ENCODE results near the gene NRXN3.
A peak's percentile ranks its signal among the peaks of the same experiment; 100 is the strongest.
"Not testable (repeated sequence)": the region's sequence is repeated elsewhere in the genome, so short reads cannot be mapped to it uniquely, and the experiment has no call there.

NRXN3 gene

GRCh38 chr14:79096811-79097210 lies 926.6 kb downstream of the NRXN3 start:
- DNase-seq, result no peak

DNA sequence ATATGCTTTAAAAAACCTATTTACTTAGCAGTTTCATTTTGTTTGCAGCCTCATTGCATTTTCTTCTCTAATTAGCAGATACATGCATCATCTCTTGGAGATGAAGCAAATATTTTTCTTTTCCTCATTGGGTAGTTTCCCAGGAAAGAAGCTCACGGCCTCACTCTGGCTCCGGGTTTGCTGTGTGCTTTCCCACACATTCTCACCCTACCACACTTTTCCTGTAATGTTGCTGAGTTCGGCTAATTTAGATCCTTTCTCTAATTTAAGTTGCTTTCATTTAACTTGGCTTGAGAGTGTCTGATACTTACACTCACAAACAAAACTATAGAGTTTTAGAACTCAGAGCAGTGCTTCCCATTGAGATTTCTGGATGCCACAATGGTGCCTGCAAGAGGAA lies 928.2 kb downstream of the NRXN3 start:
- DNase-seq, result no peak

- no peak for DNase-seq
These were observed 930.4 kb downstream of the NRXN3 start for GRCh38 chr14:79100578-79100977.

GRCh38 chr14:79101388-79101787 lies 931.2 kb downstream of the NRXN3 start:
- no peak for DNase-seq

GRCh38 chr14:79103764-79104163 lies 933.6 kb downstream of the NRXN3 start:
- DNase-seq, result no peak

DNA sequence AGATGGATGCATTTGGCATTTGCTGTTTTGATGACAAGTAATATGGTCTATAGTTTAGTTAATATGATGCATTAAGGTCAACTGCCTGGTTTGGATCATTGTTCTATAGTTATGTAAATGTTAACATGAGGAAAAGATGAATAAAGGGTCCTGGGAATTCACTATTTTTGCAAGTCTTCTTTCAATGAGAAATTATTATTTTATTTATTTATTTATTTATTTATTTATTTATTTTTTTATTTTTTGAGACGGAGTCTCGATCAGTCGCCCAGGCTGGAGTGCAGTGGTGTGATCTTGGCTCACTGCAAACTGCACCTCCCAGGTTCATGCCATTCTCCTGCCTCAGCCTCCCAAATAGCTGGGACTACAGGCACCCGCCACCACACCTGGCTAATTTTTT lies 940.4 kb downstream of the NRXN3 start:
- not testable (repeated sequence) for DNase-seq

DNA sequence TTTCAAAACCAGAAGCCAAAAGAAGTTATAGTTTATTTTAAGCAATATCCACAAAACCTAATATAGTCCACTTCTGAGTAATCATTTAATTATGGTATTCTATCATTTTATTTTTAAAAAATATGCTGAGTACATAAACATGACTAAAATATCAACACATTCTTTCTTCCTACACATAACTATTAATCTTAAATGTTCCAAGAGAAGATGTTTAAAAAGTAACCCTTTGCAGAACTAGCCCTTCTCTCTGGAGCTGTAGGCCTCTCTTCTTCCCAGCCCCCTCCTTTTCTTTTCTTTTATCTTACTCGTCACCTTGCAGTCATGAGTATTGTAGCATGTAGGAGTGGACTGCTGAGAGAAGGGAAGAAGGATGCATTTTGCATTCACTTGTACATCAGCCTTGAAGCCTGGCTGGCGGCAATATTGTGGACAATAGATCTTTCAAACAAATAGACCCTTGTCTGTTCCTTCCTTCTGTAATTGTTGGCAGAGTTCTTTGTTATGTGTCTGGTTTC lies 941.9 kb downstream of the NRXN3 start:
- peak; percentile 47 for DNase-seq

DNA sequence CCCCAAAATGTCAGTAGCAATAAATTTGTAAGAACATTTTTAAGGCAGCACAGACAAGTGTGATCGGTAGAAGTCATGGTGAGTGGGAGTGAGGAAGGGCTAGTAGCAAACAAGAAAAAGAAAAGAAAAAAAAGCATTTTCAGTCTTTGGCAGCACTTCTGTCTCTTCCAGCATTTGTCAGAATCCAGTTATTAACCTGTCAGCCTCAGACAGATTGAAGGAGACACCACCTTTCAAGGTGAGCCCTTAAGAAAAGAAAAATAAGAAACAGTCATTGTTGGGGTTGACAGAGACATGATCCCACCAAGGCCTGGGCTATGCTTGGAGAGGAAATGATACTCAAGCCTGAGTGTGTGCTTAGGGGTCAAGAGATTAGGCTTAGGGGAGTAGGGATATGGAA lies 947.4 kb downstream of the NRXN3 start:
- DNase-seq, result no peak

- no peak for DNase-seq
These were observed 948.1 kb downstream of the NRXN3 start for GRCh38 chr14:79118291-79118690.

- DNase-seq, result no peak
These were observed 964.2 kb downstream of the NRXN3 start for GRCh38 chr14:79134361-79134760.

DNA sequence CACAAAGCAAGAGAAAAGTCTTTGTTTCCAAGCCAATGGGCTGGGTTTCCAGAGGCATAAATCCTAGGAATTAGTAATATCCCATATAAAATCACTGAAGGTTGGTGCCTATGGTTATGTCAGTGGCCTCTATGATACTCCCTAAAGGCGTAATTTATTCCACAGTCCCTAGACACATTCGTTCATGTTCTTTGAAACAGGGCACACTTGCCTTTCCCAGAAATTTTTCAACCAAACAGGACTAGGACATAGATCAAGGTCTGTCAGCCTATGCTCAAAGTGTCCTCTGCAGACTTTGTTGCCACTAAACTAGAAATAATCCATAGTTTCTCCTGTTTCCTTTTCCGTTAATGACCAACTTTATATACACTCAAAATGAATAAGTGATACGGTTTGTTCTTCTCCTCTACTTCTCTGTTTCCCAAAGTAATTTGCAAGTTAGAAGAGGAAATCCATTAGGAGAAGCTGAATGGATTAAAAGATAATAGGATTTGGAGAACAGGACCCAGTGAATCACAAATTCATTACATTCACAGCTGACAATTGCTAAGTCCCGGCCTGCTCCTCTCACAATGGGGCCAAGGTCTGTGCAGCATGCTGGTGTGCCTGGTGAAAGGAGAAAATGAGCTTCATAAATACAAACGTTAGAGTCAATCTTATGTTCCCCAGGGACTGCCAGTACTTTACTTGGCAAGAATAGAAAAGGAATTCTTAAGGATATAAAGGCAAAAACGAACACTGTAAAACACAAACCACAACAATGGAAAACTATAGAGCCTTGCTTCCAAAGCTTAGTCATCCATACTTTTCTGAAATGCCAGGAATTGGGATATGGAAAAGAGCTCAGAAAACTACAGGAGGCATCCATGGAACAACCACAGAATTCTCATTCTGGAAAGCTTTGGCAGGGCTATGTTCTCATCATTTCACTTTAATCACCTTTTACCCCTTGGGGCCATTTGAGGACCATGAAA lies 966.2 kb downstream of the NRXN3 start:
- DNase-seq, result peak; percentile 73

GRCh38 chr14:79137045-79137430 lies 966.9 kb downstream of the NRXN3 start:
- no peak for DNase-seq

DNA sequence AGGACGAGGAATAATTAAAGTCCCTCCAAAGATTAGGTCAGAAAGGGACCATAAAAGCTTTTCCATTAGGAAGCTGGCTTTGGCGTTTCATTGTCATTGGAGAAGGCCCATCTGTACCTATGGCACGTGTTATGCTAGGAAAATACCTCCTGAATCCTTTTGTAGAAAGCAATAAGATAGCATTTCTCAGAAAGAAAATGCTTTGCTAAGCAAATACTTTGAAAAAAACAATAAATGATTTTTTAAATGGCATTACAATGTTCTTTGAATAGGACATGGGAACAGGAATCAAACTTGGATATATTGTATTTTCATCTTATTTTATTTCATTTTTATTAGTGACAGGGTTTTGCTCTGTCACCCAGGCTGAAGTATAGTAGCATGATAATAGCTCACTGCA lies 967.7 kb downstream of the NRXN3 start:
- DNase-seq, result no peak

- peak; percentile 66 for DNase-seq
These were observed 974.7 kb downstream of the NRXN3 start for GRCh38 chr14:79144896-79145295.

DNA sequence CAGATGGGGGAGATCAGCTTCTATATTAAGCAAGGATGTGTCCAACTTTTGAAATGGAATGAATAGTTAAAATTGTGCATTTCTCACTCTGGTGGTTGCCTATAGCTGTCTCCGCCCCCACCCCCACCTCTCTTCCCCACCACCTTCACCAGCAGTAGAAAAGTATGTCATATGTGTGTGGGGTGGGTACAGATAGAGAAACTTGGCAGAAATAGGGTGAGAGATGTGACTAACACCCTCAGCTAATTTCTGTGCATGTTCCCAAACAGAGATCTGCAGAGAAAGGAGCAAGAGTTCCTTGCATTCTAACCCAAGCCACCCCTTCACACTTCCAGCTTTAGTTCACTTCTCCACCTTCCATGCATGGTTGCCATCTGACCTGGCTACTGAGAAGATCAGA lies 980.1 kb downstream of the NRXN3 start:
- no peak for DNase-seq

DNA sequence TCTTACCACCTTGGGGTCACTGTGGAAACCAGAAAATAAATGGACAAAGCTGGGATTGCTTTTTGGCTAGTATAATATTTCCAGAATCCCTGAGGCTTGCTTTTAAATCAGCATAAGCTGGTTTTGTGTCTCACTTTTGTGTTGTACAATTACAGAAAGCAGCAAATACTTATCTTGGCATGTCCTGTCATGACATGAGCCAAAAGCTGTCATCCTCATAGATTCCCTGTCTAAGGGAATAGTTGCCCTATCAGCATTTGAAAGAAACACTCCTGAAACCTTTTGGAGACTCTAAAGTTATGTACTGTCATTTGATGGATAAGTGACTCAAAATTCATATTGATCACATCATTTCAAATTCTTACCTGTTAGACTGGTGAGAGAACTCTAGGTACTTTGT lies 987.2 kb downstream of the NRXN3 start:
- DNase-seq, result no peak

- peak; percentile 51 for DNase-seq
These were observed 991.4 kb downstream of the NRXN3 start for GRCh38 chr14:79161571-79161970.

GRCh38 chr14:79162833-79163232 lies 992.7 kb downstream of the NRXN3 start:
- DNase-seq, result no peak

- DNase-seq, result no peak
These were observed 995.4 kb downstream of the NRXN3 start for GRCh38 chr14:79165471-79166090.

DNA sequence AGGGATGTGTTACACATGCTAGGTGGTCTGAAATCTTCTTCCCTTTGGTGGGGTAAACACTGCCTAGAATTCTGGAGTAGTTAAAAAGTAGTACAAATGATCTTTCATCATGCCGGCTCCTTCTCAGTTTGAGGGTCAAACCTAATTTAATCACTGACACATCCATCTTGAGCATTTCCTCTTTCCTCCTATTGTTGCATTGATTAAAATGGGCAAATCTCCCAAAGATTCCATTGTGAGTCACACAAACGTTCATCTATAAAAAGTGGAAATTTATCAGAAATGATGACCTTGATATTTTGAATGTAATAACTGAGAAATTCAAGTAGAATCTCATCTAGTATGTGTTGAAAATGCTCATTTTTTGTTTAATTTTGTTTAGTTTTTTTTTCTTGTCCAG lies 996.0 kb downstream of the NRXN3 start:
- no peak for DNase-seq

GRCh38 chr14:79167957-79168356 lies 997.8 kb downstream of the NRXN3 start:
- no peak for DNase-seq

DNA sequence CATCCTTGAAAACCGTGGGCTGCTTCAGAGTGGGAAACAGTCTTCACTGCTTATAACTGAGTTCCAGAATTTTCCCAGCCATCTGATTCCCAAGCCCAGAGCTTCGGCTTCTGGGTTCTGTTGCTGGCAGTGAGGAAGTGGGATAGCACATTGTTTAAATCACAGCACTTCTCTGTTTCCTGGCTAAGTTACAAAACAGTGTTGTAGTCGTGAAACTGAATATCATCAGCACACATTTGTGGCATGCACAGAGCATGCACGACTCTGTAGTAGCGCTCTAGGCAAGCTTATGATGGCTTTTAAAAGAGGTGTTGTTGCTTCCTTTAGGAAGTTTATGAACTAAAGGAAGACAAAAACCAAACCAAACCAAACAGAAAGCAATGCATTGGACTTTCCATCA lies 1005.5 kb downstream of the NRXN3 start:
- no peak for DNase-seq

DNA sequence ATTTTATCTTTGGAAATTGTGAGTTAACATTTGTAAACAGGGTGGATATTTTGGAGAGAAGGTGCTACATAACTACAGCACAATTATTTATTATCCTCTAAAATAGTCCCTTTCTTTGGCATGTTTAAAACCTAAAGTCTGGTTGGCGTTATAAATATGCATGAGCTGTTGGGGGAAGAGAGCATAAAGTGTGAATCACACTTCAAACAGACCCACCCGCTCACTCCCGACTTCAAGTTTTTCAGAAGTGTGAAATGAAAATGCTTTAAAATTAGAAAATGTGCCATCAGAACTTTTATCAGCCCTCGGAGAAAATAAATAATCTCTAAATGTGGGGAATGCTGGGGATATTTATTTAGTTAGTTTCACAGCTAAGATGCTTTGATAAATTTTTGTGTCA lies 1006.9 kb downstream of the NRXN3 start:
- no peak for DNase-seq

GRCh38 chr14:79178719-79179118 lies 1008.5 kb downstream of the NRXN3 start:
- DNase-seq, result no peak

Measured in fibroblast of skin of right biceps (primary cell).